HG02571 (cell line): ENCODE measurements around the gene FOXO1.
A peak's percentile ranks its signal among the peaks of the same experiment; 100 is the strongest.
"Not testable (repeated sequence)": the region's sequence is repeated elsewhere in the genome, so short reads cannot be mapped to it uniquely, and the experiment has no call there.

ENCODE experiments used
- ATAC-seq: cut with Tn5 transposase; IDR thresholded peaks from one replicate; pipeline ENCODE4 v1.9.1; 2021; ENCODE audit warnings: mild to moderate bottlenecking, moderate library complexity; ENCODE audit not compliant: unreplicated experiment

Gene FOXO1

DNA sequence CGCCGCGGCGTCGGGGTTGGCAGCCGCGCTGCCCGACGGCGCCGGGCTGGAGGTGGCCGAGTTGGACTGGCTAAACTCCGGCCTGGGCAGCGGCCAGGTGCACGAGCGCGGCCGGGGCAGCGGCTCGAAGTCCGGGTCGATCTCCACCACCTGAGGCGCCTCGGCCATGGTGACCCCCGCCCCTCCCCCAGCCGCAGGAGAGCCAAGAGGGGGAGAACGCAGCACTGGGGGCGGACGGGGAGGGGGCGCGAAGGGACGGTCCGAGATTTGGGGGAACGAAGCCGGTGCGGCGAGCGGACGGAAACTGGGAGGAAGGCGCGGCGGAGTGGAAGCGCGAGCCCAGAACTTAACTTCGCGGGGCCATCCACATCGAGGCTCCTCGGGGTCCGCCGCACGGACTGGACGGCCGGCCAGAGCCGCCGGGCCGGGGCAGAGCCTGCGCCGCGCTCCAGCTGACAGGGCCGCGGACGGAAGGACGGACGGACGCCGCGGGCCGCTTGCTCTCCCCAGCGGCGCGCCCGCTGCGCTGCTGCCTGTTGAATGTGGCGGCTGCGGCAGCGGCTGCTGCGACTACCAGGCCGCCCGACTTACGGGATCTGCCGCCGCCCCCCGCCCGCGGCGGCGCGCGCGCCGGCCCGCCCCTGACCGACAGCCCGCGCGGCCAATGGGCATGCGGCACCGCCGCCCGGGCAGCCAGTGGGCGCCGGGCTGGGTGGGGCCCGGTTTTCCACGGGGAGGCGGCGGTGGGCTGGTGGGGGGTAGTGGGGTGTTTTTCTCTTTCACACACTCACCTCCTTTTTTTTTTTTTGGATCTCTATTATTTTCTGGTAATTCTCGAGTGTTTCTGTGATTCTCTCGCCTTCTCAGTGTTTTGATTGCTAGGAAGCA is at the start of gene FOXO1:
Gene FOXO1, minus strand, starts transcription at position 597 of the 888 bp plus-strand sequence. Its CDS starts 429 bp downstream, at position 168.
- peak; percentile 46 for ATAC-seq

DNA sequence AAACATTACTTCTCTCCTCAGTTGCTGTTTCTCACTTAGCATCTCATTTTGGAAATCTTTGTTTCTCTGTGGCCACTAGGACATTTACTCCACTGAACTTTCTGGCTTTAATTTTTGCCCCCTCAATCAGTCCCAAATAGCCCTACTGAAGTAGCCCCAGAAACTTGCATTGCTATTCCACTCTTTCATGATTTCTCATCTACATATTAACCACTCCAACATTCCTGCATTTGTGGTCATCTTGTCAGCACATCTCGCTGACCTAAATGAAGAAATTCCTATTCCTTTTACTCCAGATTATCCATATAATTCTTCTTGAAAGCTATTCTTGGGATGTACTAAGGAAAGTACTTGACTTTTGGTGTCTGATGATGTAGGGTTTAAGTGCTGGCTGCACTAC is 48.0 kb upstream of the FOXO1 start:
- not testable (repeated sequence) for ATAC-seq

DNA sequence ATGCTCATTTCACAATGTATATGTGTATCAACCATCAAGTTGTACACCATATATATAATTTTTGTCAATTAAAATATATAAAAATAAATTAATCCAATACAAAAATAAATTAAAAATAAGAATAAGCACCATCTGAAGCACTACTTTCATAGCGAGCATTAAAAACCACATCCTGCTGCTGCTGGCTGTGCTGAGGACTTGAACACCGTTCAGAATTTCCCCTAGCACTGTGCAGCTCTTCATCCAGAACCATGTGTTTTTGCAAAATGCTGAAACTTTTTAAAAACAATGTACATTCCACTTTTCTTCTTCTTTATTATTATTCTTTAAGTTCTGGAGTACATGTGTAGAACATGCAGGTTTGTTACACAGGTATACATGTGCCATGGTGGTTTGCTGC is 40.0 kb upstream of the FOXO1 start:
- ATAC-seq: no peak

DNA sequence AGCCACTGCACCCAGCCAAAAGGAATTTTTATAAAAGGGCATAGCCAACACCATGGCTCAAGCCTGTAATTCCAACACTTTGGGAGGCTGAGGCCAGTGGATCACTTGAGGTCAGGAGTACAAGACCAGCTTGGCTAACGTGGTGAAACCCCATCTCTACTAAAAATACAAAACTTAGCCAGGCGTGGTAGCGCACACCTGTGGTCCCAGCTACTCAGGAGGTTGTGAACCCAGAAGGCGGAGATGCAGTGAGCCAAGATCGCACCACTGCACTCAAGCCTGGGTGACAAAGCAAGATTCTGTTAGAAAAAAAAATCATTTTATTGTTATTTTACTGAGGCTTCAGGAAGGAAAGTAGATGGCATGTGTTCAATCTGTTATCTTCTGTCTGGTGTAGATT is 31.3 kb upstream of the FOXO1 start:
- peak; percentile 55 for ATAC-seq

DNA sequence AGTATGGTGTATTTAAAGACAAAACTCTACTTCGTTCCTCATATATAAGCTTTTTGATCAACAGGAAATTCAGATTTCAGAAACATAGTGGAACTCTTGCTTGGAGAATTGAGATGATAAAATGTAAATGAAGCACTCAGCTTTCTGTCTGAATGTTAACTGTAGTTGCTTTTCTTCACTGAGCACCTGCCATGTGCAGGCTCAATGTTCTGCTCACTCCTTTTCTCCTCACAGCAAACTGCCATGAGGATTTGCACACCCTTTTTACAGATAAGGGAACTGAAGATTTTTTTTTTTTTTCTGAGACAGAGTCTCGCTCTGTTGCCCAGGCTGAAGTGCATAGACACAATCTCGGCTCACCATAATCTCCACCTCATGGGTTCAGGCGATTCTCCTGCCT is 28.0 kb upstream of the FOXO1 start:
- ATAC-seq: no peak

DNA sequence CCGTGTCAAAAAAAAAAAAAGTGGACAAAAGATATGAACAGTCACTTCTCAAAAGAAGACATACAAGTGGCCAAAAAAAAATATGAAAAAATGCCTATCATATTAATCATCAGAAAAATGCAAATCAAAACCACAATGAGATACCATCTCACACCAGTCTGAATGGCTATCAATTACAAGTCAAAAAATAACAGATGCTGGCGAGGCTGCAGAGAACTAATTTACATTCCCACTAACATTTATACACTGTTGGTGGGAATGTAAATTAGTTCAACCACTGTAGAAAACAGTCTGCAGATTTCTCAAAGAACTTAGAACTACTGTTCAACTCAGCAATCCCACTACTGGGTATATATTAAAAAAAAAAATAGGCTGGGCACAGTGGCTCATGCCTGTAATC is 26.5 kb upstream of the FOXO1 start:
- ATAC-seq: peak; percentile 52

DNA sequence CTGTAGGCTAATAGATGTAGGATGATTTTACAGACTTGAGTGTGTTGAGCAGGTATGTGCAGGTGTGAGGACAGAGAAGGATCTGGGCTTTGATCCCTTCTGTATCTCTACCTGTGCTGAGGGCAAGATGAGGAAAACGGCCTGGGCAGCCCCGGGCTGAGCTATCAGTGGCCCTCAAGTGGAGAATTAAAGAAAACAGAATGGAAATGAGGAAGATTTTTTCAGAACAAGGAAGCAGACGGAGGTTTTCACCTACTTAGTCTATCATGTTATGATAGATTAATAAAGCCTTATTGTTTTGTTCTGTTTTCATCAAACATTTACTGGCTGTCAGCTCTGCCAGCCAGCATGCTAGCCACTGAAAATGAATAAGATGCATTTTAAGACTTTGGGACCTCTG is 22.3 kb upstream of the FOXO1 start:
- ATAC-seq: no peak

DNA sequence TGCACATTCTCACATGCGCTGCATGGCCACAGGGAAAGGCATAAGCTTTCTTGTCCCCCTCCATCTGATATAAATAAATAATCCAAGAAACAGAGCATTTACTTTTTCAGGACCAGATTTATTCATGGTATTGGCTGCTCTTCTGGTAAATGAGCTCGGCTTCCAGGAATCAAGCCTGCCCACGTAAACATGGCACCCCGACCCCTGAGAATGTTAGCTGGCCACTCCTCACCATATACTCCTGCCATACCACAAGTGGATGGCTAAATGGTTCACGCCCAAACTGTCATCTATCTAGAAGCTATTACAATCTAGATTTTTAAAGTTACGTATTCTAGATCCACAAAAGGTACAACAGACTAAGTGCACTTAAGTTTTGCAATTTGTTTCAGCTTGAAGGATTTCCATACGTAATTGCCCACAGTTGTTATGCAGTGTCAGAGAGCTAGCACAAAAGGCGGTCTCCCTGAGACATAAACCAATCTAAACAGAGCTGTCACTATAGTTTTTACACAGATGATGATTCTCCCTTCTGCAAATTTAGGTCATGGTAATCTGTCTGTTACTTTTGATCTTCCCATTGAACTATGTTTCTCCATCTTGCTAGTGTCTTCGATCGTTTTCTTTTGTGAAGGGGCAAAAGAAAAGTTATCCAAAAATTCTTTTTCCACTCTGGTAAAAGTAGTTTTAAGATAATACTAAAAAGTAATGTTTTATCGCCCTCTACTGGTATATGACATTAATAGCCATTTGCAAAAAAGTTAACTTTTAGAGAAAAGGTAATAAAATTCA is 16.2 kb upstream of the FOXO1 start:
- no peak for ATAC-seq

DNA sequence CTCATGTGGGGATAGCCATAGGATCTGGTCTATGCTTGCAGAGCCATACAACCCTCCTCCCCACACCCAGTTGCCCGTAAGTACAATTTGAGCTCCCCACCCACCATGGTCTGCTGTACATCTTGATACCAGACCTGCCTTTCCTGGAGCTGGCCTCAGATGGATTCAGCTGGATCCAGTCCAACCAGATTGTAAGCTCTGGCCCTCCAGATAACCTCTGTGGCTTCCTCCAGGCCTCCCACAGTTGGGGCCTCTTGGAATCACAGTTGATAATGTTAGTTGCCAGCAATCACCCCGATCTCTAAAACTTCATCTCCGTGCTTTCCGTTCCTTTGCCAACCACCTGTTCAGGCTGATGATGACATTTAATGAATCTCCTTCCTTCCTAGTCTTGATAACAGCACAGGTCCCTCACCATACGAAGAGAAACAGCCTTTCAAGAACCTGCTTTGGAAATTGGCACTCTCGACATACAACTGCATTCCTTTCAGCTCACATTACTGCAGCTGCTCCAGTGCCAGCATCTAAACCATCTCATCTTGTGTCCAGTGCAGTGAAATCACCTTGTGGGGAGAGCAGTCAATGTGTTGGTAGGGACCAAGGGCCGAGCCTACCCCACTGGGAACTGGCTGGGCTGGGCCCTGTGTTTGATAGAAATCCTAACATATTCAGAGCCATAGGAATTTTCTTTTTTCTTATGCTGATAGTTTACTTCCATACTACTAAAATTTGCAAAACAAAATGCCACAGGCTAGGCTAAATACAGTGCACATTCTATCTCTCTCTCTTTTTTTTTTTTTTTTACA is 15.1 kb upstream of the FOXO1 start:
- ATAC-seq: no peak

DNA sequence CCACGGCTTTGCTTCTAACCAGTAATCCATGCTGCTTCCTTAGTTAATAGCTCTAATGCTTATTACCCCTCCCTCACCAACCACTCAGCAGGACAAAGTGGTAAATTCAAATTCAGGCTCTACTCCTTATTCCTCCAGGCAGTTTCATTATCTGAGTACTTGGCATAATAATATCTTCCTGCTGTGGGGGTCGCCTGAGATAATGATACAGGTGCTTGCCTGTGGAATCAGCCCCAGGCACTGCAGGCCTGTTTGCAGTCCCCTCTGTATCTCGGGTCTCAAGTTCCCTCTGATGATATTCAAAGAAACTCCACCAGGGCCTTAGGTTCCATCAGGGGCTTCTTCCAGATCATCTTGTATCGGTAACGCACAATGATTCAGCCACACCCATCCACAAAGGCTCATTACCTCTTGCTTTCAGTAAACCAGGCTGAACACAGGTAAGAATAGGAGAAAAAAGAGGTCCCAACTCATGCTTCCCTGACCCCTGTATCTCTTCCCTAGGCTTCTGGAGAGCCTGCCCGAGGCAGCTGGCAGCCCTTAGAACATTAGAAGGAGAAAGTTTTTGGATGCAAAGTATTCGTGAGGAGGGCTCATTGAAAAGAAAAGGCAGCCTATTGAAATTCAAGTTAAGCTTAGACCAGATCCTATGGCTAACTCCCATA is 14.3 kb upstream of the FOXO1 start:
- no peak for ATAC-seq

DNA sequence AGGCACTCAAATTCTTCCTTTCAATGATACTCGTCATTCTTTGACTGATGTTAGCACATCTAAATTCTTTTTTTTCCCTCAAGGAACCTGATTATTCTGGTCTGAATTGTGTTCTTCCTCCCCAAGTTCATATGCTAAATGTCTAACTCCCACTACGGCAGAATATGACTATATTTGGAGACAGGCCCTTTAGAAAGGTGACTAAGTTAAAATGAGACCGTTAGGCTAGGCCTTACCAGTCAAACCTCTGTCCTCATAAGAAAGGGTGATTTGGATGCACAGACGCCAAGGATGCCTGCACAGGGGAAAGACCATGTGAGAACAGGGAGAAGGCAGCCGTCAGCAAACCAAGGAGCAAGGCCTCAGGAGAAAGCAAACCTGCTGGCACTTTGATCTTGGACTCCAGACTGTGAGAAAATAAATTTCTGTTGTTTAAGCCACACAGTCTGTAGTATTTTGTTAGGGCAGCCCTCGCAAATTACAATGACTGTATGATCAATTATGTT is 13.1 kb upstream of the FOXO1 start:
- no peak for ATAC-seq

DNA sequence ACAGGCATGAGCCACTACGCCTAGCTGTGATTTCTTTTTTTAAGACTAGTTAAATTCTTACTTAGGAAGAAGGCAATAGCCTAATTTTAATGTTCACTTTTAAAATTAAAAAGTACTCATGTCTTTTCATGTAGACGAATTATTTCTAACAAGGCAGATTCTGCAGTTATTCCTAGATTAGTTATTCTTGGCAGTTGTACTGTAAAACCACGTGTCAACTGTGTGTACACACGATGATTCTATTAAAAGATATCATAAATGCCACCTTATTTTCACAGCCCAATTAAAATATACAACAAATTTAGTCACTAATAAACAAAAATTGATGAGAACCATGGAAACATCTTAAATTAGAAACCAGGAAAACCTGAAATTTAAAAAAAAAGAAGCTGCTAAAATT is 10.6 kb upstream of the FOXO1 start:
- no peak for ATAC-seq

DNA sequence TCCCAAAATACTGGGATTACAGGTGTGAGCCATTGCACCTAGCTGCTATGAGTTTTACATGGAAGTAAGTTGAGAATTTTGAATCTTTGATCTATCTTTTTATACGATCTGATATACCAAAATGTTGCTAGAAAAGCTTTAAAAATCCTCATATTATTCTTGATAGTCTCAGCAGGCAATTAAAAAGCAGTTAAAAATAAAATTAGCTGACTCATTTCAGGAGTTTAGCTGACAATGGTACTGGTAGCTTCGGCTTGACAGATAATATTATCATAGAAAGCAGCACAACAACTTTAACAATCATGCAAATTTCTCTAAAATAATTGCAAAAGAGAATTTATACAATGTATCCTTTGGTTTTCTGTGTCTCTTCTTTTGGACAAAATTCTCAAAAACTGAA is 9.6 kb upstream of the FOXO1 start:
- no peak for ATAC-seq

DNA sequence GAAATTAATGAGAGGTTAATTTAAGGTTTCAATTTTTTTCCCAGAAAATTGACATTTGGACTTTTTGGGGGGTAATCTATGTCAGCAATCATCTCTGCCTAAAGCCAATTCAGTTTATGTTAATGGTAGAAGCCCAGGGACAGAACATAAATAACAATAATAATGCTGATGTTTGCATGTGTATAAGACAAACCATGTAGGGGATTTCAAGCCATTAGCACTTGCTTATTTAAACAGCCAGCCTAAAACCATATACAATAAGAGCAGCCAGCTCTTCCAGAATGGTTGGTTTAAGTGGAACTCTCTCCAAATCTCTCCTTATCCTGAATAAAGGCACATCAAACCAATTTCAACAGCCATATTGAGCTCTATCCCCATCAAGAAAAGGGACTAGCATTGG is 7.0 kb upstream of the FOXO1 start:
- no peak for ATAC-seq

DNA sequence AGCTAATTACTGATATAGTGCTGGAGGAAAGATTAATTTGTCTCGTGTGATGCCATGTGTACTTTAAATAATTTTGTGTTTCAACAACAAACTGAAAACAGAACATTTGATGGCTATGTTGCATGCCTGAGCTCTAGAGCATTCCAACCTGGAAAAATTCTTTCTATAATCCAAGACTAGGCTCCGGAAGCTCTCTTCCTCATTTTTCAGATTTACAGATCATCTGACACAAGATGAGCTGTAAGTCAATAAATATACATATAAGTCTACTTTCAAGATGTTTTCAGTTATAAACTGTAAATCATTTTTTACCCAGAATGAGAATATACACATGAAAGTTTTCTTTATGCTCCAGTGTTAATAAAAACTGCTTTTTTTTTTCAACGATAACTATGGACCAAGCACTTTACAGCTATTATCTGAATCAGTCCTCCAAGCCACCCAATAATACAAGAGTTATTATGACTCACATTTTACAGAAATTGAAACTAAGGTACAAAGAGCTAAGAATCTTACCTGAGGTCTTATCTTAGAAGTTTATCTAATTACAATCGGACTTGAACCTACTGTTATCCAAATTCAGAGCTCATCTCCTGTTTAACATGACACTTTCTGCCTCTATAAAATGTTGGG is 6.4 kb upstream of the FOXO1 start:
- no peak for ATAC-seq

DNA sequence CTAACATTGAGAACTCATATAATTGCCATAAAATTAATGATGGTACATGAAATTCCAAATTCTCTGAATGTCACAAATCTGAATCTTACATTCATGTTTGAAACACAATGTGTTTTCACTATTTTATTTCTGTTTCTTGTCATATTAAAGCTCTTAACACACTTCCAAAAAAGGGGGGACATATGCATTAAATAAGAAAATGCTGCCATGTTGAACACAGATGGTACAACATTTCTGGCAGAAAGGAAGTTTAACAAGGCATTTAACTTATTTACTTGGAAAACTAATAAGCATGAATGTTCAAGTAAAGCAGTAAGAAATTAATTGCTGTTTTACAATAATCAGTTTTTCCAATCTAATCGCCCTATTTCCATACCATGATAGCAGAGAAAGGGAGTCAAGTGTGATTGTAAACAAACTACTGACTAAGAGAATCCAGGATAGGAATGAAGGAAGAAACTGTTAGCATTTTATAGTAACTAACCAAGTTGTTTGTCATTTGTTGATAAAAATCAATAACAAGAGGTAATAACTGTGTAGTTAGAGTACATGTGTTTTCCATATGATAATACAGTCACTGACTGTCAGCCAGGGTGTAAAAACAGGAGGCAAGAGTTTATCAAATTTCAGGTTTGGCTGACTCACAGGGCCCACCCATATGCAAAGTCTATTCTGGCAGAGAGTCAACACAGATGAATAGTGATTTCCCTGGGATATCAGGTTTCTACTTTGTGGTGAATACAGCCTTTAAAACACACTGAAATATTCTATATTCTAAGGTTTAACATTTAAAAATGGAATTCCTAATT is 5.7 kb upstream of the FOXO1 start:
- ATAC-seq: no peak

DNA sequence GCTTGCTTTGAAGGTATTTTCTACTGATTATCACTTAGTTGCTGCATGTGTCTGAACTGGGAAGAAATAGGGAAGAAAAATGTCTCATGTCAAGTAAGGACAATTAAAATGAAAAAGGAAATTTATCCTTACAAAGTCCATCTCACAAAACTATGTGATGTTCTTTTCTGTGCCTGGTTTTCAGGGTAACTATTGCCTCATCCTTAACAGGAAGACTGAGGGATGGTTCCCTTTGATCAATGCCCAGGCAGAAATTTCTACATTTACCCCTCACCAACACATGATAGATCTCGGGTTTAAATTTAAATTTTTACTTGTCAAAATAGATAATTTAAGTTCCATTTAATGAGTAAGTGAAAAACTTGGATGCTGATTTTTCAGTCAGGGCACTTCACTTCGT is 3.9 kb upstream of the FOXO1 start:
- ATAC-seq: no peak

DNA sequence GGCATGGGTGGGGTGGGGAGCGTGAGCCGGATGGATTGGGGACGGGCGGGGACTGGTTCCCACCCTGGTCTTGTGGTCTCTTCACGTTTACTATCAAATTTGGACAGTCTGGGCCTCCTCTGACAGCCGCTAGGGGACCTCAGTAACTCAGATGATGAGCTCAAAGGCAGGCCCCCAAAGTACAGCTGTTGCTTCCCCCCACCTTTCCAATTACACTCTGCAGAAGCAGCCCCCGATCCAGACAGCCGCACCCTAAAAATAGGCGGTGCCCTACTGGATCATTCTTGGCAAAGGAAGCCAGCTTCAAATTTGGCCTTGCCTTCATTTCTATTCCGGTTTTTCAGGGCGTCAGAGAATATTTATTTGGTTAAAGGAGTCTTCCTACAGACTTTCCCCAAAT is 1.9 kb upstream of the FOXO1 start:
- no peak for ATAC-seq

DNA sequence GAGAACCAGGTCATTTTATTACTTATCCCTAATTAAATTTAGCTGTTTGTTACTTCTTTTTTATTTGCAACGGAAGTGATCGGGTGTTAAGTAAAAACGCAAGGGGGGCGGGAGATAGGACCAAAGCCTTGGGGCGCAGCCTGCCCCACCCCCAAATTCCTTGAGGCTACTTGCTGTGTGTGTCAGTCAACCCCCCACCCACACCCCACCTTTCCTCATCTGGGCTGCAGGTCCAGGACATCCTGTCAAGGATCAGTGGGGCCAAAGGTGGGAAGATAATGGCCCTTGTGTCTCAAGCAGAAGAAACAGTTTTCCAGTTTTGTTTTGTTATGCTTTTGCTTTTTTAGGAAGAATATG is 1.2 kb upstream of the FOXO1 start:
- ATAC-seq: no peak
